ENCODE results near the gene PRSS16. TPM values are rescaled to one million over a fixed set of nuclear protein-coding genes. Genes with fewer than 3 reads are reported as not detected.

PRSS16 gene
- total and polyA plus RNA-seq, 9 of the 15 experiments (the other 6 are each of a cell fraction or from before 2014, with no cell fraction given), result 4.5 to 21.3 (median 12.1) TPM

- TF ChIP-seq CLOCK (CRISPR knock-in tag; IDR thresholded peaks at IDR 0.05; ENCODE audit: borderline replicate concordance) (no peak), ZNF785 (CRISPR knock-in tag; IDR thresholded peaks at IDR 0.05) (no peak; the same call in 1 of the 2 replicates), NCOR1 (IDR thresholded peaks at IDR 0.05) (no peak), SRSF3 (IDR thresholded peaks at IDR 0.05; ENCODE audit: insufficient read depth, low read length) (no peak), SMAD4 (CRISPR knock-in tag; conservative IDR thresholded peaks at IDR 0.05) (peak; percentile 38; the same call in 1 of the 2 replicates), ZBTB40 (IDR thresholded peaks at IDR 0.05) (peak; percentile 86), ZBTB40 (CRISPR knock-in tag; IDR thresholded peaks at IDR 0.05) (no peak), TOE1 (IDR thresholded peaks at IDR 0.05; ENCODE audit: borderline replicate concordance) (peak; percentile 37; the same call in 1 of the 2 replicates), TOE1 (CRISPR knock-in tag; IDR thresholded peaks at IDR 0.05; ENCODE audit: borderline replicate concordance, low read depth) (no peak)
Measured at GRCh38 chr6:27295301-27296079, 48.0 kb downstream of the PRSS16 start (continued).

Data from K562 (cell line).